ENCODE data around the gene RABAC1. TPM values are rescaled to one million over a fixed set of nuclear protein-coding genes. Genes with fewer than 3 reads are reported as not detected.
A peak's percentile ranks its signal among the peaks of the same experiment; 100 is the strongest.

Gene RABAC1
- total RNA-seq, 1 experiment from 2014 or later = 69.1 TPM

- H3K4me3 ChIP-seq (ENCODE audit: low read depth in 2 of 2, low read length in 2 of 2) = no peak overlapping the region
- ATAC-seq = no peak
- intact Hi-C loops (cut with micrococcal nuclease; ENCODE audit: unreplicated experiment) = no loop called here
- H3K9me3 ChIP-seq (ENCODE audit: control insufficient read depth, insufficient read depth, low read depth, low read length) = no peaks in the 10 kb centered on the region
- in situ Hi-C loops (cut with HindIII; ENCODE audit: low pct_unique_long_range_greater_than_20kb, low sequenced_read_pairs) = no loop called here
- H3K4me1 ChIP-seq (ENCODE audit: control insufficient read depth, insufficient read depth, low read length) = no peaks in the 10 kb centered on the region
- TF ChIP-seq, protein P1, sequence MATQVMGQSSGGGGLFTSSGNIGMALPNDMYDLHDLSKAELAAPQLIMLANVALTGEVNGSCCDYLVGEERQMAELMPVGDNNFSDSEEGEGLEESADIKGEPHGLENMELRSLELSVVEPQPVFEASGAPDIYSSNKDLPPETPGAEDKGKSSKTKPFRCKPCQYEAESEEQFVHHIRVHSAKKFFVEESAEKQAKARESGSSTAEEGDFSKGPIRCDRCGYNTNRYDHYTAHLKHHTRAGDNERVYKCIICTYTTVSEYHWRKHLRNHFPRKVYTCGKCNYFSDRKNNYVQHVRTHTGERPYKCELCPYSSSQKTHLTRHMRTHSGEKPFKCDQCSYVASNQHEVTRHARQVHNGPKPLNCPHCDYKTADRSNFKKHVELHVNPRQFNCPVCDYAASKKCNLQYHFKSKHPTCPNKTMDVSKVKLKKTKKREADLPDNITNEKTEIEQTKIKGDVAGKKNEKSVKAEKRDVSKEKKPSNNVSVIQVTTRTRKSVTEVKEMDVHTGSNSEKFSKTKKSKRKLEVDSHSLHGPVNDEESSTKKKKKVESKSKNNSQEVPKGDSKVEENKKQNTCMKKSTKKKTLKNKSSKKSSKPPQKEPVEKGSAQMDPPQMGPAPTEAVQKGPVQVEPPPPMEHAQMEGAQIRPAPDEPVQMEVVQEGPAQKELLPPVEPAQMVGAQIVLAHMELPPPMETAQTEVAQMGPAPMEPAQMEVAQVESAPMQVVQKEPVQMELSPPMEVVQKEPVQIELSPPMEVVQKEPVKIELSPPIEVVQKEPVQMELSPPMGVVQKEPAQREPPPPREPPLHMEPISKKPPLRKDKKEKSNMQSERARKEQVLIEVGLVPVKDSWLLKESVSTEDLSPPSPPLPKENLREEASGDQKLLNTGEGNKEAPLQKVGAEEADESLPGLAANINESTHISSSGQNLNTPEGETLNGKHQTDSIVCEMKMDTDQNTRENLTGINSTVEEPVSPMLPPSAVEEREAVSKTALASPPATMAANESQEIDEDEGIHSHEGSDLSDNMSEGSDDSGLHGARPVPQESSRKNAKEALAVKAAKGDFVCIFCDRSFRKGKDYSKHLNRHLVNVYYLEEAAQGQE (IDR thresholded peaks at IDR 0.05; ENCODE audit: insufficient read depth in 1 of 2, low read depth in 2 of 2, low read length in 1 of 2) = no peak
- TF ChIP-seq POLR2AphosphoS5 (IDR thresholded peaks at IDR 0.05; ENCODE audit: low read depth, low read length) = no peak
- no peak for DNase-seq (ENCODE audit: low read depth, low spot score)
- BruUV-seq (replicated peaks) = TSS peak; percentile 81
- no peak overlapping the region for H3K27ac ChIP-seq (ENCODE audit: low read length)
- H3K36me3 ChIP-seq (ENCODE audit: control insufficient read depth, insufficient read depth, low read length) = no peaks in the 10 kb centered on the region; the same call in 1 of the 2 replicates
- POLR2A ChIA-PET = no interaction called here
- no peaks in the 10 kb centered on the region for H3K27me3 ChIP-seq (ENCODE audit: control insufficient read depth, insufficient read depth, low read length)
- CTCF ChIA-PET = no interaction called here
Measured at GRCh38 chr19:41906916-41907680, 52.0 kb downstream of the RABAC1 start.

Other genes with a start within 250 kb of the RABAC1 start
- gene CEACAM6, start 203.8 kb downstream of the RABAC1 start, total RNA-seq (2021; ENCODE audit: unreplicated experiment) = 0.21 TPM
- not detected for gene CEACAM3, start 162.7 kb downstream of the RABAC1 start, total RNA-seq (2021; ENCODE audit: unreplicated experiment)
- gene LYPD4, start 114.6 kb downstream of the RABAC1 start, total RNA-seq (2021; ENCODE audit: unreplicated experiment) = not detected
- not detected for gene DMRTC2, start 114.3 kb downstream of the RABAC1 start, total RNA-seq (2021; ENCODE audit: unreplicated experiment)
- gene RPS19, start 99.1 kb downstream of the RABAC1 start, total RNA-seq (2021; ENCODE audit: unreplicated experiment) = 1,349 TPM
- 0.59 TPM for gene CD79A, start 82.0 kb downstream of the RABAC1 start, total RNA-seq (2021; ENCODE audit: unreplicated experiment)
- 69.5 TPM for gene ARHGEF1, start 76.1 kb downstream of the RABAC1 start, total RNA-seq (2021; ENCODE audit: unreplicated experiment)
- gene ERFL, start 30.9 kb downstream of the RABAC1 start, total RNA-seq (2021; ENCODE audit: unreplicated experiment) = 0.18 TPM
- 4.9 TPM for gene ATP1A3, start 34.9 kb upstream of the RABAC1 start, total RNA-seq (2021; ENCODE audit: unreplicated experiment)
- gene GRIK5, start 110.9 kb upstream of the RABAC1 start, total RNA-seq (2021; ENCODE audit: unreplicated experiment) = 0.62 TPM
- 15.7 TPM for gene ZNF574, start 116.8 kb upstream of the RABAC1 start, total RNA-seq (2021; ENCODE audit: unreplicated experiment)
- gene POU2F2, start 173.1 kb upstream of the RABAC1 start, total RNA-seq (2021; ENCODE audit: unreplicated experiment) = 0.10 TPM